Measurements from ENCODE around the gene CYBA.

The CYBA gene

DNA sequence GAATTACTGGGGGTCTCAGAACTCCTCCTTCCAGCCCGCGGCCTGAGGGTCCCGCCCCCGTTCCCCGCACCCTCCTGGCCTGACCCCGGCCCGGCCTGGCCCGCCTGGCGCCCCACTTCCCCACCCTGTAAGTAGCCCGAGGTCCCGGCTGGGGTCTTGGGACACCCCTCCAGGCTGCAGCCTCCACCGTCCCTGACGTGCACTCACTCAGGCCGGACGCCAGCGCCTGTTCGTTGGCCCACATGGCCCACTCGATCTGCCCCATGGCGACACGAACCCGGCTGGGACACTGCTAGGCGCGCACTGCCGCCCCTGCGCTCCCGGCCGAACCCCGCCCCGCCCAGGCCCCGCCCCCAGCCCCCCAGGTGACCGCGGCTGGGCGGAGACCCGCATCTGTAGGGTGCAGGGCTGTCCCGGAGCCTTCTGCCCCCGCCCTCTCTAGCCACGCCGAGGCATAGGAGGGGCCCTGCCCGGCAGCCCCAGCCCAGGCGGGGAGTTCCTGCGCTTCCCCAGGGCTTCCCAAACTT lies at the start of gene CYBA:
Gene CYBA (minus strand): TSS at position 305 of the 527 bp plus-strand sequence. CDS start 40 bp downstream, at position 265.
- peak; percentile 75 to 83 (median 78) for DNase-seq (ENCODE audit: low read depth in 2 of 3, low spot score in 1 of 3)

DNA sequence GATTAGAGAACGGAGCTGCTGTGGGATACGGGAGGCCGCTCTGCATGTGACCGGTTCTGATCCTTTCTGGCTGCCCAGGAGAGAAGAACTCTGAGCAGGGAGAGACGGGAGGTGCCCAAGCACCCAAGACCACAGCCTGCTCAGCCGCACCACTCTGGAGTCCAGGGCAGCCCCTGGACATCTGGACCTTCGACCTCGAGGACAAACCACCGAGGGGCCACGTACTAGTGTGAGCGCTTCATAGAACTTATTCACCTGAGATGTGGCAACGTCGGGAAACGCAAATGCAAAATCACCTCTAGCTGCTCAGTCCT lies 49.4 kb upstream of the CYBA start:
- DNase-seq (ENCODE audit: low read depth in 2 of 3, low spot score in 1 of 3): no peak

DNA sequence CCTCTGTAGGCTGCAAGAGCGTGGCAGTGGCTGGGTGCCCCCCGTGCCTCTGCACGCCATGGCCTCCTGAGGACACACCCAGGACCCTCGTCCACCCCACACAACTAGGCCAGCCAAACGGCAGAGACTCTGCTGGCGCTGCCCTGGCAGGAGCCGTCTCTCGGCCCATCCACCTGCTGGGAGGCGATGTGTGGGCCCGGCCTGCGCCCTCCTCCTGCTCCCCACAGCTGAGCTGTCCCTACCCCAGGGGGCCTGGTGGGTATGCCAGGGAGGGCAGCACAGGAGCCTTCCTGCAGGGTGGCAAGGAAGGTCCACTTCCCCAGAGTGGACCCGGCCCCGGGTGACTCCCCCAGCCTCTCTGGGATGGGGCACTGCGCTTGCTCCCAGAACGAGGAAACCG lies 48.3 kb upstream of the CYBA start:
- DNase-seq (ENCODE audit: low read depth in 2 of 3, low spot score in 1 of 3): no peak

DNA sequence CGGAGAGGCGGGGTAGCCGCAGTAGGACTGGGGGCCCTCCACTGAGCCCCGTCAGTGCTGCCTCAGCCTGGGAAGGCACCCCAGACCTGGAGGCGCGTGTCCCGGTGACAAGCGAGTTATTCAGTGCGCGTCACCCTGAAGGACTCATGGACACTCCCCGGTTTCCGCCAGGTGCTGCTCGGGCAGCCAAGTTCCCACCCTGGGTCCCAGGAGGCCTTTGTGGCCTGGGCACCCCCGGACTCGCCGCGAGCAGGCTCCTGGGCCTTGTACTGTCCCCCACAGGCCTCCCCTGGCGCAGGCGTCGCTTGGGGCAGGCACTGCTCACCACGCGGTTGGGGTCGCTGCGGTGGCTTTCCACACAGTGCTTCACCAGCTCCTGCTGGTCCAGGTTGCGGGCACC lies 47.8 kb upstream of the CYBA start:
- no peak for DNase-seq (ENCODE audit: low read depth in 2 of 3, low spot score in 1 of 3)

DNA sequence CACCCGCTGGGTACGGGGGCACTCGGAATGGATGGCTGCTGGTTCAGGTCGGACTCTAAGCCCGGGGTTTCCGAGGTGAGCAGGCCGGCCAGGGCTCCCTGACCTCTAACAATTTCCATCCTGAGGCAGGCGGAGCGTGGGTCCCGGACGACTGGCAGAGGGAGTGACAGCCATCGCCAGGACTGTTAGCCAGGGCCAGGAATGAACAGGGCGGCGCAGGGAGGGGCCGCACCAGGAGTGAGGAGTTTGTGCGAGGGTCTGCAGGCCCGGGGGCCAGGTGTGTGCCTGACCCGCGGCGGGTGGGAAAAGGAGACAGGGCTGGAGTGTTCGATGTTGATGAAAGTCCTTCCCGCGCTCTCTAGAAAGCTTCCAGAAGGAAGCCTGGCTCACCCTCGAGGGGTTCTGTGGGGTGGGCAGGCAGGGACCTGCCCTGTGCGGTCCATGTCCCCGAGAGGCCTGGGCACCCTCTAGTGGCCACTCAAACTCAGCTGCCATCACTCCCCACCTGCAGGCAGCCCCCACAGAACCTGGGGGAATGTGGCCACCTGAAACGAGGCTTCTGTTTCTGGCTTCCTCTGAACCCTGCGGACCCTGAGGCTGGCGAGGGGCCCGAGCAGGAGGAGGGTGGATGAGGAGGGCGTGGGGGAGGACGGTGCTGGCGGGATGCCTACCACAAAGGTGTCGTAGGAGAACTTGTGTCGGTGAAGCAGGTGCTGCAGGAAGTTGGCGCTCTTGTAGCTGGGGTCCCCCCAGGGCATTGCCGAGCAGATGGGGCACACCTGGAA lies 47.2 kb upstream of the CYBA start:
- DNase-seq (ENCODE audit: low read depth in 2 of 3, low spot score in 1 of 3): no peak

DNA sequence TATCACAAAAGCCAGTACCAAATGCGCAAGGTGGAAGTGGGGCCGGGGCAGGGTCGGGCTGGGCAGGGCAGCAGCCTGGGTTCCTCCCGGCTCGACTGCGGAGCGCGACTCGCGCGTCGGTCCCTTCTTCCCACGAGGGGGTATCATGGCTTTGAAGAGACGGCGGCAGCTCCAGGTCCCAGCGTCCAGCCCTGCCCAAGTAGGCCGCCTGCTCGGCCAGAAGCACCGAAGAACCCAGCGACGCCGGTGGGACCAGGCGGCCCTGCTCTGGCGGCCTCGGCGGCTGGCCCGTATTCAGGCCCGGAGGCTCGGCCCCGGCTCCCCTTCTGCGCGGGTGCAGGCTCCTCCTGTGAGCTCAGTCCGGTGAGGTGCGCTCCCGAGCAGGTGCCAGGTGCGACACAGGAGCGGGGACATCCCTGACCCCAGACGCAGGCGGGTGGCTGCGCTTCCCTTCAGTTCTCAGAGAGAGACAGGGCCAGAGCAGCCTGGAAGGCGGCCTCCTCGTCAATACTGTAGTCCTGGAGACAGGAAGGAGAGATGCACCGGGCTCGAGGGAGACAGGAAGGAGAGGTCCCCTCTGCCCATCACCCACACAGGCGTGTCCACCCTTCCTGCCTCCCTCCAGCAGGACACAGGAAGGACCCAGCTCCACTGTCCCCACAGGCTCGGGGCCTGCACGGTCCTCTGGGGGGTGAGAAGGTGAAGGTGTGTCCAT lies 46.4 kb upstream of the CYBA start:
- no peak for DNase-seq (ENCODE audit: low read depth in 2 of 3, low spot score in 1 of 3)

DNA sequence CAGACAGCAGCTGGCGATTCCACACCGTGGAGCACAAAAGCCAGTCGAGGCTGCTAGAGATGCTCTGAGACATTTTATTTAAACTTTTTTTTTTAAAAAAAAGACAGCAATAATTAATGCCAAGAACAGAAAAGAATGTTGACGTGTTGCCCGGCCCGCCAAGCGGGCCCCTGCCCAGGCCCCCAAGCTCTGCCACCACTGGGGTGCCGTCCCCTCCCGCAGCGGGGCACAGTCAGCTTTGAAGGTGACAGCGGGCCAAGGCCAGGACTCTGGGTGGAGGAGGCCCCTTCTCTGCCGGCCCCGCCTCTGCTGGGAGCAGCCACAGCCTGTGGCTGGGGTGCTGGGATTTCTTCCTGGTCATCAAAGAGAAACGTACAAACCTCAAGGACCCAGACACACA lies 45.6 kb upstream of the CYBA start:
- no peak for DNase-seq (ENCODE audit: low read depth in 2 of 3, low spot score in 1 of 3)

DNA sequence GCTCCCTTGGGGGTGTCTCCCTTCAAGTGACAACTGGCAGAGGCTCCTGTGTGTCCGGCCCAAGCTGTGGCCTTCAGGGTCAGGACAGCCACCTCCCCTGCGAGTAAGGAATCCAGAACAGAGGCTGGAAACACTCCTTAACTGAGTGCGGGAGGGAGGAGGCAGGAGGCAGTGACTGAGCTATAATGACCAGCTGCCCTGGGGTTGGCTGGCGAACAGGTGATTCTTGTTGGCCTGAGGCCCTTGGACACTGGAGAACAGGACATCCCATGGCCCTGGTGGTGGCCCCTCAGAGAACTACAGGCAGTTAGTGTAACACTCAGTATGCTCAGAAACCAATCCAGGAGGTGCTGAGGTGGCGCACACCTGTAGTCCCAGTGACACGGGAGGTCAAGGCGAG lies 44.9 kb upstream of the CYBA start:
- no peak for DNase-seq (ENCODE audit: low read depth in 2 of 3, low spot score in 1 of 3)

DNA sequence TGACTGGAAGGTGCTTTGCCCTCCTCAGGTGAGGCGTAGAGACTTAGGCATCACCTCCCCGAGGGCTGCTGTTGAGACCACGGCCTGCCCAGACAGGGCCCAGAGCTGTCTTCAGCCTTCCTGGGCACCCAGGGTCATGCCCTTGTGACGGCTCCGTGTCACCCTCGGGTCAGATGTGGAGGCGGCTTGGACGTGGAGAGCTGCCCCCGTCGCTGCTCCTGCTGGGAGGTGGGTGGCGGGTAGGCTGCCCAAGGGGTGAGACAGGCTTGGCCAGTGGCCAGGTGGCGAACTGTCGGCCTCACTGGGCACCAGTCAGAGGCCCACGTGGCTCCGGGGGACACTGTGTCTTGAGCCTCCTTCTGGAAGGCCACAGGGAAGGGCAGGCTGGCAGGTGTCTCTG lies 44.4 kb upstream of the CYBA start:
- DNase-seq (ENCODE audit: low read depth in 2 of 3, low spot score in 1 of 3): no peak

DNA sequence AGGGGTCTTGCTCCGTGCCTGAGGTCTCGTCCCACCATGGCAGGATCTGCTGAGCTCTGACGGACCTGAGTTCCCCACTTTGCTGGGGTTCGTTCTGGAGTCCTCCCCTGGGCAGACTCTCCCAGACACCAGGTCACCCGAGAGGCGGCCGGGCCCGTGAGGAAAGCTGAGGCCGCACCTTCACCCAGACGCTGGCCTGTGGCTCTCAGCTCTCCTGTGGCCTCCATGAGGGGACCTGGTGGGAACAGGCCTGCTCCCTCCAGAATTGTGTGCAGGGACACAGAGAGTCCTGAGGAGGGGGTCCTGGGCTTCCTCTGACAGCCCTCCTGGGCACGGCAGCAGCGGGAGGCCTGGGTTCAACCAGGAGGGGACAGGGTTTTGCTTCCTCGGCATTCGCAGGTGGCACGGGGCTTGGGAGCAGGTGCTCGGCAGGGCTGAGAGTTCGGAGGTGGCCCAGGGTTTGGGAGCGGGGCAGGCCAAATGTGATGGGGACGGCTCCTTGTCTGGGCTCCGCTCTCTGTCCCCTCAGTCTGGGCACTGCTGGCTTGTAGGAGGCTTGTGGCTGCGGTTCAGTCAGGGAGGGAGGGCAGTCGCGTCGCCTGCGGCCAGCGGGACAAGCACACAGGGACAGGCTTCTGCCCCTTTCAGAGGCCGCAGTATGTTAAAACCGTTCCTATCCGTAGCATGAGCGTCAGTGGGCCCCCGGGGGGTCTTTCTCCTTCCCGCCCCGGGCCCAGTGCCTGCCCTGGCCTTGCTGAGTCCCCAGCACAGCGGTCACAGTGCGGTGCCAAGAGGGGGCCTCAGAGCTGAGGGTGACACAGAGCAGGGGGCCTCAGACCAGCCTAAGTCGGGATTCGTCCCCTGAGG lies 43.6 kb upstream of the CYBA start:
- DNase-seq (ENCODE audit: low read depth in 2 of 3, low spot score in 1 of 3): no peak

DNA sequence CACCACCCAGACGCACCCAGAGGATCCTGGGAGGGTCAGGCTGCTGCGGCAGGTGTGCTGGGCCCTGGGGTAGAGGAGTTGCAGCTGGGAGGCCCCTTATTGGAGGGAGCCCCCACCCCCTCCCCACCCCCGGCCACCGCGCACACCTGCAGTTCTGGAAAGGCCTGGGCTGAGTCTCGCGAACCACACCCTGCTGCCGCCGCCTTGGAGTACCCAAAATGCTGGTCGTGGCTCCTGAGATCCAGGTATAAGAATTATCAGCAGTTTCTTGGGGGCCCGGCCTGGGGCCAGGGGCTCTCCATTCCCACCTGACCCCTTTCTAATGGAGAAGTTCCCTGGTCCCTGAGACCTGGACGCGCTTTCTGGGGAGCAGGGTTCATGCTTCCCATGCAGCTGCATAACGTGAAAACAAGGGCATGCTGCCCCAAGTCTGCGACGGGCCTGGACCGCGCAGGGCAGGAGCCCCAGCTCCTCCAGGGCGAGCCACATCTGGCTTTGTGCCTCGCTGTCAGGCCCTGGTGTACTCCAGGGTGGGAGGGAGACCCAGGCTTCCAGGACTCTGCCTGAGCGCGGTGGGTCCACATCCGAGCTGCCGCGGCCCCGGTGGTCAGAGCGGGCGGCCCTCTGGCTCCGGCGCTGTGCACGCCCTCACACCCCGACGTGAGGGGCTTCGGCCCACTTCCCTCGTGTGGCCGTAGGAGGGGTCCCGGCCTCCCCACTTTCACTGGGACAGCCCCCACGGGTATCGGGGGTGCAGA lies 42.7 kb upstream of the CYBA start:
- no peak for DNase-seq (ENCODE audit: low read depth in 2 of 3, low spot score in 1 of 3)

DNA sequence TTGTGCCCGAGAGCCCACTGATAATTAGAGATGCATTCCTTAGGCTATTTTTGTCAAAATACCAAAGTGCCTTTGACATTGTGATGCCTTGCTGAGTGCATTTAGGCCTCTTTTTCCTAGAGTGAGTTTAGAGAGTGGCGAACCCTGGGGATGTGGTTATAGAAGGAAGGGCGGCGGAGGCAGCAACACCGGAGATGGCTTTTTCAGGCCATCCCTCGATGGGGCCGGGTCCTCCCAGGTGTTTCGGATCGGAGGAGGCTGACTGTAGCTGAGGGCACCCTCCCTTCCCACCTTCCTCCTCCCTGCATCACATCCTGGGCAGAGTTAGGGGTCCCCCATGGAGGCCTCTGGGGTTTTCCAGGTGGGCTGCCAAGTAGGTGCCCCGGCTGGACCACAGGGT lies 42.0 kb upstream of the CYBA start:
- no peak for DNase-seq (ENCODE audit: low read depth in 2 of 3, low spot score in 1 of 3)

DNA sequence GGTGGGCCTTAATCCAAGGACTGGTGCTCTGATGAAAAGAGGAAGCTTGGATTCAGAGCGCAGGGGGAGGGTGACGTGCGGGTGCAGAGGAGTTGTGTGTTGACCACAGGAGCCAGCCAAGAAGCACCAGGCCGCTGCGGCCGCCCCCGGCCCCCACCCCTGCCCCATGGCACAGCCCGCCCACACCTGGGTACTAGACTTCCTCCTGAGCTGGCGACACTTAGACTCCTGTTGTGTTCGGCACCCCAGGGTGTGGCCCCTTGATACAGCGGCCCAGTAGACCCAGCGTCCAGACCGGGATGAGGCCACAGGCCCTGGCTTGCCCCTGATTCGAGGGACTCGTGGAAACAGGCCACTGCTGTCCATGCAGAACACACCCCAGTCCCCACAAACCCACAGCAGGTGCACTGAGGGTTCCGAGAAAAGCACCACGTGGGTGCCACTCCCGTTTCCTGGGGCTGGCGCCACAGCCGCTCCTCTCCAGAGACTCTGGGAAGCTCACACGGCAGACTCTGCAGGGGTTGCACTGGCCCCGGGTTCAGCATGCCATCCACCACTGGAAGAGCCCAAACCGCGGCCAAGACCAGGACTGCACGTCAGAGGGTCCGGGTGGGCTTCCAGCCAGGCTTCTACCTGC lies 41.2 kb upstream of the CYBA start:
- DNase-seq (ENCODE audit: low read depth in 2 of 3, low spot score in 1 of 3): no peak

DNA sequence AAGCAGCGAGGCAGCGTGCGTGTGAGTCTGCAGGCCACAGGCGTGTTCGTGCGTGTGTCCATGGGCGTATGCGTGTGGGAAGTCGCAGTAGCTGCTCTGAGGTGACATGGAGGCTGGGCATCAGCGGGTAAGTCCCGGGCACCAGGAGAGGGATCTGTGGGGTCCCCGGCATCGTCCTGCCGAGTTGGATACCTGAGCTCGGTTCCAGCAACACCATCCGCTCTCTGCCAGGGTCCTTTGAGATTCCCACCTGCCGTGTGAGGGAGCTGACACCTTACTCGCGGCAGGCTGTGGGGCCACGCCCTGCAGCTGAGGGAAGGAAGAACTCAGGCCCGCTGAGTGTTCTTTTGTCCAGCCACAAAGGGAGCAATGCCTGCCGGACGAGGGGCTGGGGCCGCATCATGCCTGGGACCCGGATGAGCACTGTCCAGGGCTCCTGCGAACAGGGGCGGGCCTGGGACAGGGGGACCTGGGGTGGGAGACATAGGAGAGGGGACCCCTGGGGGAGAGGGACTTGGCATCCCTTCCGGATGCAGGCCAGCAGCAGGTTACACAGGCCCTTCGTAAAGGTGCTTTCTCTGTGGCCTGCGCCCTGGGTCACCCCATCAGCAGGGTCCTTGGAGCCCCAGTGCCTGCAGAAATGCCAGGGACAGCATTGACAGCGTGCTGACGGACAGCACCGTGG lies 40.4 kb upstream of the CYBA start:
- DNase-seq (ENCODE audit: low read depth in 2 of 3, low spot score in 1 of 3): no peak

DNA sequence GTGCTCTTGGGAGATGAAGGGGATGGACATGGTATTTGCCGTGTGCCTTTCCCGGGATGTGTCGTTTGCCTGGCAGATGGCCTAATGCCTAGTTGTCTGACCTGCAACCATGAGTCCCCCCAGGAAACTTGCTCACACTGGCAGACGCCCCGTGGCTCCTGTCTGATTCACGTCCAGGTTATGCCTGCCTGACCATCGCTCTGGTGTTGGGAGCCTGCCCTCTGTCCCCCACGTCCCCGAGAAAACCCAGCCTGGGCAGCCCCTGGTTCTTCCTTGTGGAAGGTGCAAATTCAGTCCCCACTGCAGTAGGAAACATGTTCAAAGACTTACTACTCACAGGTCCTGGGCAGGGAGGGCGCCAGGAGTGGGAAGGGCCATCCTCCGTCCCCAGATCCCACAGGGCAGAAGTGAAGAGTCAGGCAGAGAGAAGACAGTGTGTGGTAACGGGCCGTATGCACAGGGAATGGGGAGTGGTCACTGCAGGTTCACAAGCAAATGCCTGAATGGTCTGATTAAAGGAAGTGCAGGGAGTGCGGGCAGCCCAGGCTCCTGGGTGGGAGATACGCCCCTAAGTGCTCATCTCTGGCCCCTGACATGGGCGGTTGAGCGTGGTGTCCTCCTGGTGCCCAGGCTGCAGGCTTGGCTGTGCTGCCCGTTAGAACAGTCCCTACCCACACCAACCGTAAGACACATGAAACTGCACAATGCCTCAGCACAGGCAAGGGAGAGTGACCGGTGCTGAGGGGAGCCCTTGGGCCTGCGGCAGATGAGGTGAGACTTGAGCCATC lies 39.7 kb upstream of the CYBA start:
- no peak for DNase-seq (ENCODE audit: low read depth in 2 of 3, low spot score in 1 of 3)

DNA sequence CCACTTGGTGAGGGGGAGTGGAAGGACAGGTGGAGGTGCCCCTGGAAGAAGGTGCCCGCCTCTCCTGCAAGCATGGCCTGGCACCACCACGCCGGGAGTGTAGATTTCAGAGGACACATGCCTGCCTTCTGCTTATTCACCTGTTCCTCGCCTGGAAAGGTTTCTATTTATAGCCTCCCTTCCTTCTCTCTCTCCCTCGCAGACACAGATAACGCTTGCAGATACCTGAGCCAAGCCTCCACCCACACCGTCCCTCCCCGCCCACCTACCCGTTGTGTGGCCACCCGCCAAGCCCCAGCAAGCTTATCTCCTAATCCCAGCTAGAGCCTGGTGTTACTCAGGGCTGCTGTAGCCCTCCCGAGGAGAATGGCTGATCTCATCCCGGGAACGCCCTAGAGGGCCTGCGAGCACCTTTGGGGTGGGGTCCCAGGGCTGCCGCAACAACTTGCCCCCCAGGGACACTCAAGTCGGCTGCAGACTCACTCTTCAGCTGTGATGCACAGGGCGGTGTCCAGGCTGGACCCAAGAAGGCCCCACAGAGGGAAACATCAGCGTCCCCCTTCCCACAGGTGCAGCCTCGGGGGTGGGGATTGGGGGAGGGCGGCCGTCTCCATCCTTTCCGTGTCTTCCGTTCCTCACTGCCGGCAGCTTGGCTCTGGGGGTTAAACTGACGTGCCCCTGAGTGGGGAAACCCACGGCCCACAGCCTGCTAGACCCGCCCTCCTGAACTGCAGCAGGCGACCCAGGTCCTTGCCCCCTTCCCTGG lies 37.3 kb upstream of the CYBA start:
- DNase-seq (ENCODE audit: low read depth in 2 of 3, low spot score in 1 of 3): no peak

DNA sequence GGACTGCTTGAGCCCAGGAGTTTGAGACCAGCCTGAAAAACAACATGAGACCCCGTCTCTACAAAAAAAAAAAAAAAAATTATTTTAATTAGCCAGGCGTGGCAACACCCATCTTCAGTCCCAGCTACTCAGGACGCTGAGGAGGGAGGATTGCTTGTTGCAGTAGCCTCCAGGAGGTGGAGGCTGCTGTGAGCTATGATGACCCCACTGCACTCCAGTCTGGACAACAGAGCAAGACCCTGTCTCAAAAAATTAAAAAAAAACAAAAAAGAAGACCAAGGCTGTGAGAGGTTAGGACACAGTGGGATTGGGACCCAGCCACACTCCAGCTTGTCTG lies 36.8 kb upstream of the CYBA start:
- DNase-seq (ENCODE audit: low read depth in 2 of 3, low spot score in 1 of 3): no peak

DNA sequence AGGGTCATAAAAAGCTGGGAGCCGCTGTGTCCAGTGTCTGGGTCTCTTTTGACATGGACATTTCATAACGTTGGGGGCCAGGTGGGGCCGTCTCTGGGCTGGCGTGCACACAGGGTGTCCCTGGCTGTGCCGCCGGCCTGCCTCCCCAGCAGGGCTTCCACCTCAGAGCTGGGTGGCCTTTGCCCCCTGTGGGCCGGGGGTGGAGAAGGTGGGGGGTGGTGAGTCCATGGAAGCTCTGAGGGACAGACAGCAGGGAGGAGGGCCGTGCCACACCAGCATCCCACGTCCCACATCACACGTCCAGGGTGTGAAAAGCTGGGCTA lies 36.4 kb upstream of the CYBA start:
- no peak for DNase-seq (ENCODE audit: low read depth in 2 of 3, low spot score in 1 of 3)
